ENCODE results near the gene UPF1. TPM values are rescaled to one million over a fixed set of nuclear protein-coding genes. Genes with fewer than 3 reads are reported as not detected.

The UPF1 gene
- total RNA-seq, 1 donor = 37.3 TPM

DNA sequence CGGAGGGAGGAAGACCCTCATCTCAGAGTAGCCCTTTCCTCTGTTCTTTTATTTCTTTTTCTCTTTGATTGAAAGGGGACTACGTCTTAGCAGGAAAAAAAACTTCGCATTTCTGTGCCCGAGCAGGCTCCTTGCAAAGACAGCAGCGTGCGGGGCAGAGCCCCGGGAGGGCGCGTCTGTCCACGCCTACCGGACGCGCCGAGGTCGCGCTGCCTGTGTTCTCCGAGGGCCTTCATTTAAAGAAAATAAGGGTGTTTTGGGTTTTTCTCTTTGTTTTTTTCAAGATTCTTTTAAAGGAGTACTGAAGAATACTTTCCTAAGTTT, 35.0 kb downstream of the UPF1 start:
- DNase-seq (ENCODE audit: low read depth) = no peak
- H3K4me3 ChIP-seq (ENCODE audit: low read depth, low read length) = no peak overlapping the region
- TF ChIP-seq, protein P1, sequence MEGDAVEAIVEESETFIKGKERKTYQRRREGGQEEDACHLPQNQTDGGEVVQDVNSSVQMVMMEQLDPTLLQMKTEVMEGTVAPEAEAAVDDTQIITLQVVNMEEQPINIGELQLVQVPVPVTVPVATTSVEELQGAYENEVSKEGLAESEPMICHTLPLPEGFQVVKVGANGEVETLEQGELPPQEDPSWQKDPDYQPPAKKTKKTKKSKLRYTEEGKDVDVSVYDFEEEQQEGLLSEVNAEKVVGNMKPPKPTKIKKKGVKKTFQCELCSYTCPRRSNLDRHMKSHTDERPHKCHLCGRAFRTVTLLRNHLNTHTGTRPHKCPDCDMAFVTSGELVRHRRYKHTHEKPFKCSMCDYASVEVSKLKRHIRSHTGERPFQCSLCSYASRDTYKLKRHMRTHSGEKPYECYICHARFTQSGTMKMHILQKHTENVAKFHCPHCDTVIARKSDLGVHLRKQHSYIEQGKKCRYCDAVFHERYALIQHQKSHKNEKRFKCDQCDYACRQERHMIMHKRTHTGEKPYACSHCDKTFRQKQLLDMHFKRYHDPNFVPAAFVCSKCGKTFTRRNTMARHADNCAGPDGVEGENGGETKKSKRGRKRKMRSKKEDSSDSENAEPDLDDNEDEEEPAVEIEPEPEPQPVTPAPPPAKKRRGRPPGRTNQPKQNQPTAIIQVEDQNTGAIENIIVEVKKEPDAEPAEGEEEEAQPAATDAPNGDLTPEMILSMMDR (IDR thresholded peaks at IDR 0.05; ENCODE audit: insufficient read depth, low read length) = no peak

DNA sequence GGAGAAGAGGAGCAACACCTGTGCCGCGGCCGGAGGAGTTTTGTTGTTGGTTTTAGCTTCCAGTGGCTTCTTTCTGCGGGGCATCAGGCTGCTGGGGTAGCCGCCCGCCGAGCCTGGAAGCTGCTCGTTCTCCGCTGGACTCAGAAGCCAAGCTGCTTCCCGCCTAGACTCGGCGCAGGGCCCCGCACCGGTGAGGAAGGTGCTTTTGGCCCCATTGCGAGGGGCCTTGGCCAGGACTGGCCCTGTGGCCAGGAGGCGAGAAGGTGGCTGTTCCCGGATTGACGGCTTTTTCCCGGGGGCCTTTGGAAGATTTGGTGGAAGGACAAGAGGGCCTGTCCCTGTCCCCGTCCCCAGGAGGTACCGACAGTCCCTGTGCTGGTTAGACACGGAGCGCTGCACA, 35.4 kb downstream of the UPF1 start:
- H3K4me3 ChIP-seq (ENCODE audit: low read depth, low read length) = no peak overlapping the region
- TF ChIP-seq, protein P1 (IDR thresholded peaks at IDR 0.05; ENCODE audit: insufficient read depth, low read length) = no peak
- DNase-seq (ENCODE audit: low read depth) = no peak

DNA sequence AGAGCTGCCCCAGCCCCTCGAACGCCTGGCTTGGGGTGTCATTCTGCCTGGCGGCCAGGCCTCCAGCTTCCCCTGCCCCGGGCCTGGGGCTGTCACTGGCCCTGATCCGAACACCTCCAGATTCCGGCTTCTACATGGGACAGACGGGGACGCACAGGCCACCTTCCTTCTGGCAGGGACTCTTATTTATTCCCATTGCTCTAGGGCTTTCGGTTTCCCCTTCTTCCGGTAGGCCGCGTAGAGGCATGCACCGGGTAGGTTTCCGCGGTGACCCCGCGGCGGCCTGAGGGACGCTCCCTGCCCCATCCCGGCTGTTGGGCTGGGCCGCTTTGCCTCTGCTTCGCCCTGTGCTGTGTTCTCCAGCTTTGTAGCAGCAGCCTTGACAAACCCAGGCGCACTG, 36.0 kb downstream of the UPF1 start:
- TF ChIP-seq, protein P1 (IDR thresholded peaks at IDR 0.05; ENCODE audit: insufficient read depth, low read length) = no peak
- no peak for DNase-seq (ENCODE audit: low read depth)
- H3K4me3 ChIP-seq (ENCODE audit: low read depth, low read length) = no peak overlapping the region

DNA sequence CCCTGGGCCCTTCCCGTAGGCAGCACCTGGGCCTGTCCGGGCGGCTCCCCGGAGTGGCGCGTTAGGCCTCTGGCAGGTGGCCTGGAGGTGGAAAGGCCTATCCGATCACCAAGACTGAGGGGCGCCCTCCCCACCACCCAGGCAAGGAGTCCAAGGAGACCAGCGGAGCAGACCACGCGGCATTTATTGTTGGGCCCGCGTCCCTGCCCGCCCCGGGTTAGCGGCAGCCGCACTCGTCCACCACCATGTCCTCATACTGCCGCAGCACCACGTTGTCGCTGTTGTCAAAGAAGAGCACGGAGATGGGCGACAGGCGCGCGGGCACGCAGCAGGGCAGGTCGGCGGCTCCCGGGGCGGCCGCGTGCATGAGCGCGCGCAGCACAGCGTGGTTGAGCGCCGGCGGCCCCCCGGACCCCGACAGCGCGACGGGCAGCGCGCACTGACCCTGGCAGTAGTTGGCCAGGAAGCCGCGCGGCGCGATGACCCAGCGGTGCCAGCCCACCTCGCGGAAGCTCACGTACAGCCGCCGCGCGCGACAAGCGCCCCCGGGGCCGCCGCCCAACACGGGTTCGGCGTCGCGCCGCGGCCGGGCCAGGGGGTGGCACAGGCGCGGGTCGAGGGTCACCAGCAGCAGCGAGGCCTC, 36.7 kb downstream of the UPF1 start:
- DNase-seq (ENCODE audit: low read depth) = no peak
- TF ChIP-seq, protein P1 (IDR thresholded peaks at IDR 0.05; ENCODE audit: insufficient read depth, low read length) = no peak
- H3K4me3 ChIP-seq (ENCODE audit: low read depth, low read length) = no peak overlapping the region

DNA sequence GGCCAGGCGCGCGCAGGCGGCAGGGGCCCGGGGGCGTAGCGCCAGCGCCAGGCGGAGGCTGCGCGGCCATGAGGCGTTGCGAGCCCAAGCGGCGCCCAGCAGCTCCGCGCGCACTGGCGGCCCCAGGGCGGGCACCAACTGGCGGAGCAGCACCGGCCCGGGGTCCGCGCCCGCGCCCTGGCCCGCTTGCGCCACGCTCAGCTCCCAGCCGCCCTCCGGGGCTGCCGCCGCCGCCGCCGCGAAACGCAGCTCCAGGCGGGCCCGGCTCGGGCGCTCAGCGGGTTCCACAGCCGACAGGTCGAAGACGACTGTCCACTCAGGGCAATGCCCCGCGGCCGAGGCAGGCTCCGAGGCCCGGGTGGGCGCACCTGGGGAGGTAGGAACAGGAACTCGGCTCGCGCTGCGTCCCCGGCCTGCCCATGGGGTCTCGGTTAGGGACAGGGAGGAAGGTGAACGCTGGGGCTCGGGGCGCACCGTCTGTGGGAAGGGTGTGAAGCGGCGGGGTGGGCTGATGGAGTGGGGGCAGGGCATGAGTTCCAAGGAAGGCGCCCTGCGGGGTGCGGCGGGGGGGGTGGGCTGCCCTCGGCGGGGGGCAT, 37.4 kb downstream of the UPF1 start:
- H3K4me3 ChIP-seq (ENCODE audit: low read depth, low read length) = no peak overlapping the region
- TF ChIP-seq, protein P1 (IDR thresholded peaks at IDR 0.05; ENCODE audit: insufficient read depth, low read length) = no peak
- DNase-seq (ENCODE audit: low read depth) = no peak

DNA sequence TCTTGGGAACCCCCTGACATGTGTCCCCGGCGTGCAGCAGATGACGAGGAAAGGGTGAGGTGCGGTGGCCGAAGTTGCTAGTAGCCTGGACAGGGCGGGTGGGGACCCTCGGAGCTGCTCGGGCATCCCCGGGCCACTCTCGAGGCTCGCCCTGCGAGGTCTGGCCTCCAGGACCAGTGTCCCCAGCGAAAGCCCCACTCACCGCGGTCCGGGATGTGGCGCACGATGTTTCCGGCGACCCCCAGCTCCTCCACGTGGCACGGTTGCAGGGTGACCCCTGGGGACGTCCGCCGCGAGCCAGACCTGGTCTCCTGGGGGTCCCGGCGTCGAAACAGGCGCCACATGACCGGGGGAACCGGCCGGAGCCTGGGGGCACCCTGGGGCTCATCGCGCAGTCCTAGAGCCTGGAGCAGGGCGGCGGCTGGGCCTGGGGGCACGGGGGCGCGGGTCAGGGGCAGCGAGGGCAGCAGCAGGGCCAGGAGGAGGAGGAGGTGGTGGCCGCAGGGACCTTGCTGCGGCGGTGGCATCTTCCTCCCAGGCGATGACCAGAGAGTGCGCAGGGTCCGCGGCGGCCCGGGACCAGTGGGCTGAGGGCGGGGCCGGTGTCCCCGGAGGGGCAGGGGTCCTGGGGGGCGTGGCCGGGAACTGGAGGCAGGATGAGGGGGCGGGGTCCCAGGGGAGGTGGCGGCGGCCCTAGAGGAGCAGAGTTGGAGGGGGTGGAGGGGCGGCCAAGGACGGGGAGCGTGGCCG, 38.2 kb downstream of the UPF1 start:
- DNase-seq (ENCODE audit: low read depth) = no peak
- TF ChIP-seq, protein P1 (IDR thresholded peaks at IDR 0.05; ENCODE audit: insufficient read depth, low read length) = no peak
- H3K4me3 ChIP-seq (ENCODE audit: low read depth, low read length) = no peak overlapping the region
